Stimulated activated CD8-positive, alpha-beta memory T cell treated with anti-CD3 and anti-CD28 coated beads, Interleukin-7, amount 100 ng/mL, for 1 hour (primary cell): Measurements from ENCODE around the gene RABGAP1.

Source experiments
- DNase-seq, 2 donors: peaks; one replicate each; pipeline ENCODE4 v3.0.0-alpha.2; 2020; ENCODE audit warnings: low read depth in 2 of 2

The RABGAP1 gene

GRCh38 chr9:123008909-123009308 lies 68.1 kb downstream of the RABGAP1 start:
- DNase-seq: no peak

- DNase-seq: no peak
Measured at GRCh38 chr9:123011380-123011779, 70.6 kb downstream of the RABGAP1 start.

GRCh38 chr9:123011878-123012528 lies 71.2 kb downstream of the RABGAP1 start:
- no peak for DNase-seq

GRCh38 chr9:123016631-123017030 lies 75.8 kb downstream of the RABGAP1 start:
- no peak for DNase-seq

- DNase-seq: no peak
Measured at GRCh38 chr9:123020796-123021195, 80.0 kb downstream of the RABGAP1 start.

- DNase-seq: no peak
Measured at GRCh38 chr9:123026425-123026824, 85.6 kb downstream of the RABGAP1 start.

GRCh38 chr9:123027517-123027916 lies 86.7 kb downstream of the RABGAP1 start:
- no peak for DNase-seq

GRCh38 chr9:123028136-123028535 lies 87.3 kb downstream of the RABGAP1 start:
- no peak for DNase-seq

GRCh38 chr9:123028973-123029372 lies 88.2 kb downstream of the RABGAP1 start:
- DNase-seq: no peak

- no peak for DNase-seq
Measured at GRCh38 chr9:123031963-123032362, 91.1 kb downstream of the RABGAP1 start.

- DNase-seq: no peak
Measured at GRCh38 chr9:123033352-123033751, 92.5 kb downstream of the RABGAP1 start, which contains the start of gene GPR21. Gene GPR21 (plus strand): TSS chr9:123033667. CDS start chr9:123034567, 900 bp downstream.

- DNase-seq: no peak
Measured at GRCh38 chr9:123033864-123034601, 93.2 kb downstream of the RABGAP1 start.

- no peak for DNase-seq
Measured at GRCh38 chr9:123034881-123035510, 94.2 kb downstream of the RABGAP1 start.

- DNase-seq: no peak
Measured at GRCh38 chr9:123035791-123036190, 95.0 kb downstream of the RABGAP1 start.

- DNase-seq: no peak
Measured at GRCh38 chr9:123036893-123037545, 96.2 kb downstream of the RABGAP1 start.

- no peak for DNase-seq
Measured at GRCh38 chr9:123039617-123040219, 98.9 kb downstream of the RABGAP1 start.

- no peak for DNase-seq
Measured at GRCh38 chr9:123040801-123041200, 100.0 kb downstream of the RABGAP1 start.

GRCh38 chr9:123041489-123041888 lies 100.7 kb downstream of the RABGAP1 start:
- DNase-seq: no peak

GRCh38 chr9:123043081-123043939 lies 102.5 kb downstream of the RABGAP1 start:
- DNase-seq: no peak

GRCh38 chr9:123044586-123044985 lies 103.8 kb downstream of the RABGAP1 start:
- no peak for DNase-seq
